IMR-90 (cell line): Measurements from ENCODE around the gene TSPAN4. TPM values are rescaled to one million over a fixed set of nuclear protein-coding genes. Genes with fewer than 3 reads are reported as not detected.

Experiments used
- ATAC-seq: fragments of 200-7000 bp; cut with Tn5 transposase; 2 replicates; pipeline ENCODE4 v1.9.1; 2020; ENCODE audit warnings: low read depth, mild to moderate bottlenecking, moderate library complexity
- BruUV-seq: library from RNA; stranded (reverse); fragments of 400-500 nt; replicated peaks from 2 replicates; lab custom pipeline; 2021; lab: Mats Ljungman, UMichigan
- CTCF ChIA-PET: fragments of 300-600 bp; formaldehyde crosslinking; extraction: SDS; loops from one replicate; lab custom pipeline; 2021; ENCODE audit warnings: antibody characterized with exemption; lab: Yijun Ruan, JAX
- POLR2A ChIA-PET: fragments of 300-600 bp; sonication (Branson Sonifier 250); formaldehyde crosslinking; loops from one replicate; lab custom pipeline; 2022; ENCODE audit warnings: antibody characterized with exemption; ENCODE audit not compliant: unreplicated experiment; lab: Charles Lee
- DNase-seq: peaks from one replicate; pipeline ENCODE4 v3.0.0; 2013
- H2AFZ ChIP-seq: replicated peaks from 2 replicates; pipeline ENCODE3; 2013; ENCODE audit warnings: low read length, mild to moderate bottlenecking; ENCODE audit not compliant: poor library complexity
- H2AK5ac ChIP-seq: 2 replicates; pipeline ENCODE4 v1.6.1; 2013; ENCODE audit warnings: low read depth, low read length, inconsistent platforms
- H2AK9ac ChIP-seq: replicated peaks from 2 replicates; pipeline ENCODE3; 2013; ENCODE audit warnings: mild to moderate bottlenecking, low read depth, low read length, moderate library complexity; ENCODE audit not compliant: poor library complexity
- H2BK120ac ChIP-seq: 2 replicates; pipeline ENCODE4 v1.6.1; 2013; ENCODE audit warnings: low read depth, low read length, inconsistent platforms
- H2BK15ac ChIP-seq: 3 replicates; pipeline ENCODE4 v1.6.1; 2013; ENCODE audit warnings: low read depth, low read length, inconsistent platforms
- H2BK20ac ChIP-seq: 2 replicates; pipeline ENCODE4 v1.6.1; 2013; ENCODE audit warnings: low read depth, mild to moderate bottlenecking, inconsistent platforms, low read length, moderate library complexity
- H2BK5ac ChIP-seq: 2 replicates; pipeline ENCODE4 v1.6.1; 2013; ENCODE audit warnings: mild to moderate bottlenecking, low read depth, low read length, inconsistent platforms; ENCODE audit not compliant: poor library complexity, severe bottlenecking
- H3K14ac ChIP-seq: replicated peaks from 2 replicates; pipeline ENCODE4 v1.6.1; 2013; ENCODE audit warnings: low read depth, low read length, inconsistent platforms
- H3K18ac ChIP-seq: 2 replicates; pipeline ENCODE4 v1.6.1; 2013; ENCODE audit warnings: low read depth, low read length, control low read depth
- H3K23ac ChIP-seq: 2 replicates; pipeline ENCODE4 v1.6.1; 2013; ENCODE audit warnings: low read depth, low read length, inconsistent platforms
- H3K27ac ChIP-seq: 2 replicates; pipeline ENCODE4 v1.5.1; 2013; ENCODE audit warnings: mild to moderate bottlenecking, control low read depth, low read length; ENCODE audit not compliant: insufficient read depth
- H3K27me3 ChIP-seq: 2 replicates; pipeline ENCODE4 v1.6.1; 2013; ENCODE audit warnings: low read length; ENCODE audit not compliant: control insufficient read depth, insufficient read depth
- H3K36me3 ChIP-seq: 2 replicates; pipeline ENCODE4 v1.6.1; 2013; ENCODE audit warnings: low read length, mixed read lengths; ENCODE audit not compliant: control insufficient read depth, insufficient read depth
- H3K4ac ChIP-seq: 2 replicates; pipeline ENCODE4 v1.6.1; 2013; ENCODE audit warnings: low read depth, low read length, inconsistent platforms
- H3K4me1 ChIP-seq: 2 replicates; pipeline ENCODE4 v1.6.1; 2013; ENCODE audit warnings: low read length, mixed read lengths; ENCODE audit not compliant: control insufficient read depth, insufficient read depth
- H3K4me2 ChIP-seq: 2 replicates; pipeline ENCODE4 v1.6.1; 2013; ENCODE audit warnings: low read depth, mild to moderate bottlenecking, control low read depth, low read length, moderate library complexity
- H3K4me3 ChIP-seq: 2 replicates; pipeline ENCODE4 v1.5.1; 2013; ENCODE audit warnings: low read depth, mild to moderate bottlenecking, control low read depth, low read length, moderate library complexity; ENCODE audit not compliant: insufficient read depth
- H3K56ac ChIP-seq: 2 replicates; pipeline ENCODE4 v1.6.1; 2013; ENCODE audit warnings: low read length, inconsistent platforms; ENCODE audit not compliant: insufficient read depth; ENCODE audit errors: extremely low read depth
- H3K79me1 ChIP-seq, 2 experiments: 2 replicates each; pipeline ENCODE4 v1.6.1; 2013; ENCODE audit warnings: low read length in 2 of 2, inconsistent platforms in 1 of 2, low read depth in 1 of 2
- H3K9ac ChIP-seq: 2 replicates; pipeline ENCODE4 v1.6.1; 2013; ENCODE audit warnings: low read depth, low read length, control low read depth
- H3K9me1 ChIP-seq: 2 replicates; pipeline ENCODE4 v1.6.1; 2013; ENCODE audit warnings: low read length, inconsistent platforms; ENCODE audit not compliant: insufficient read depth
- H3K9me3 ChIP-seq: 2 replicates; pipeline ENCODE4 v1.6.1; 2013; ENCODE audit warnings: low read length; ENCODE audit not compliant: control insufficient read depth, insufficient read depth
- H4K20me1 ChIP-seq: 2 replicates; pipeline ENCODE4 v1.6.1; 2013; ENCODE audit warnings: low read length, inconsistent platforms; ENCODE audit not compliant: insufficient read depth
- H4K5ac ChIP-seq: 2 replicates; pipeline ENCODE4 v1.6.1; 2013; ENCODE audit warnings: mild to moderate bottlenecking, low read depth, low read length, control low read depth
- H4K8ac ChIP-seq, 2 experiments: 2 replicates each; pipeline ENCODE4 v1.6.1; 2013; ENCODE audit warnings: low read depth in 2 of 2, low read length in 2 of 2, control low read depth in 1 of 2, inconsistent platforms in 1 of 2
- H4K91ac ChIP-seq: 2 replicates; pipeline ENCODE4 v1.6.1; 2013; ENCODE audit warnings: low read depth, low read length, inconsistent platforms; ENCODE audit not compliant: insufficient read depth
- BHLHE40 ChIP-seq: fragments of 150-350 bp; IDR thresholded peaks from 2 replicates; pipeline ENCODE4 v1.6.1; 2016; ENCODE audit warnings: mild to moderate bottlenecking, low read depth, low read length
- CEBPB ChIP-seq: IDR thresholded peaks from 2 replicates; pipeline ENCODE4 v1.6.1; 2012; ENCODE audit warnings: low read depth, low read length, improper control_type of control experiment
- CHD1 ChIP-seq: IDR thresholded peaks from 2 replicates; pipeline ENCODE4 v1.6.1; 2012; ENCODE audit warnings: low read depth, low read length, improper control_type of control experiment
- FOS ChIP-seq: fragments of 150-350 bp; IDR thresholded peaks from 2 replicates; pipeline ENCODE4 v1.6.1; 2016; ENCODE audit warnings: low read depth, low read length
- MAFK ChIP-seq: IDR thresholded peaks from 2 replicates; pipeline ENCODE4 v1.6.1; 2012; ENCODE audit warnings: low read depth, low read length, improper control_type of control experiment
- MAZ ChIP-seq: IDR thresholded peaks from 2 replicates; pipeline ENCODE4 v1.6.1; 2012; ENCODE audit warnings: low read depth, mild to moderate bottlenecking, low read length, improper control_type of control experiment, moderate library complexity, borderline replicate concordance
- MXI1 ChIP-seq: IDR thresholded peaks from 2 replicates; pipeline ENCODE4 v1.6.1; 2012; ENCODE audit warnings: low read depth, mild to moderate bottlenecking, low read length, moderate library complexity, borderline replicate concordance
- RCOR1 ChIP-seq: IDR thresholded peaks from 2 replicates; pipeline ENCODE4 v1.6.1; 2012; ENCODE audit warnings: mild to moderate bottlenecking, low read length, improper control_type of control experiment; ENCODE audit not compliant: insufficient replicate concordance
- SMC3 ChIP-seq: fragments of 150-350 bp; IDR thresholded peaks from 2 replicates; pipeline ENCODE4 v1.6.1; 2016; ENCODE audit warnings: low read depth, mild to moderate bottlenecking, antibody characterized with exemption, low read length, moderate library complexity
- USF2 ChIP-seq: fragments of 150-350 bp; IDR thresholded peaks from 2 replicates; pipeline ENCODE4 v1.6.1; 2017; ENCODE audit warnings: mild to moderate bottlenecking, antibody characterized with exemption, low read length, low read depth
- WGBS, 2 experiments: methylation state at CpG; one replicate each; pipeline versions ENCODE4 v1.1.5 to v1.1.7; 2013; ENCODE audit warnings: missing lambda C conversion rate in 2 of 2; ENCODE audit not compliant: insufficient read length in 1 of 2; ENCODE audit errors: extremely low coverage in 2 of 2; 5-methylcytosine and 5-hydroxymethylcytosine counted together
- dilution Hi-C: fragments of 300-500 bp; cut with HindIII; formaldehyde crosslinking; loops from one replicate; pipeline ENCODE4 v1.14.3; 2018; ENCODE audit warnings: low sequenced_read_pairs; ENCODE audit not compliant: unreplicated experiment
- in situ Hi-C: fragments of 300-500 bp; cut with MboI; formaldehyde crosslinking; loops from 3 replicates; pipeline ENCODE4 v1.14.3; 2019; ENCODE audit warnings: low sequenced_read_pairs, inconsistent platforms, mixed read lengths
- intact Hi-C: fragments of 100-400 bp; cut with micrococcal nuclease; formaldehyde crosslinking; loops from 2 replicates; pipeline ENCODE4 v1.10.0; 2022
- polyA plus RNA-seq, 3 experiments: library from polyadenylated mRNA; depleted of rRNA; stranded (reverse); fragments of >200 nt; gene quantifications; 2 replicates each; pipeline ENCODE4 v1.2.3, GENCODE V29; 2012; ENCODE audit warnings: low replicate concordance in 1 of 3
- total RNA-seq: library from RNA; depleted of rRNA; stranded (reverse); fragments of >200 nt; gene quantifications from 2 replicates; pipeline ENCODE4 v1.2.3, GENCODE V29; 2012

TSPAN4 gene
- total and polyA plus RNA-seq, 2 of the 4 experiments (the other 2 are of a cell fraction): 161 to 293 TPM

GRCh38 chr11:889687-890475 lies 47.2 kb downstream of the TSPAN4 start:
- H3K27me3 ChIP-seq: no peaks in the 10 kb centered on the region
- H3K9me3 ChIP-seq: no peaks in the 10 kb centered on the region
- 90% methylated on average over 22 of the region's 32 CpGs; no CpG with 5 or more reads in 1 of the 2 experiments for WGBS, 2 experiments
- no peak overlapping the region for H2BK20ac ChIP-seq
- H2AK5ac ChIP-seq: no peak overlapping the region
- no peaks in the 10 kb centered on the region for H3K79me1 ChIP-seq
- H2AFZ ChIP-seq: no peak overlapping the region
- no peaks in the 10 kb centered on the region; the same call in 1 of the 2 replicates for H4K20me1 ChIP-seq
- no peak overlapping the region for H2BK15ac ChIP-seq
- no peak overlapping the region for H3K4ac ChIP-seq
- dilution Hi-C loops: no loop called here
- no peak for ATAC-seq
- CTCF ChIA-PET: no interaction called here
- peaks cover 23% of the 10 kb centered on the region for H3K36me3 ChIP-seq
- no peak overlapping the region for H4K8ac ChIP-seq
- H3K9ac ChIP-seq: no peak overlapping the region
- no peak for TF ChIP-seq FOS
- TF ChIP-seq USF2: no peak
- no peak for TF ChIP-seq CEBPB
- no peak for TF ChIP-seq SMC3
- TF ChIP-seq MAFK: no peak
- TF ChIP-seq MXI1: no peak
- TF ChIP-seq MAZ: no peak
- no peak for TF ChIP-seq BHLHE40
- no peak for TF ChIP-seq CHD1
- no peak for TF ChIP-seq RCOR1
- H3K4me3 ChIP-seq: no peak overlapping the region
- H2BK120ac ChIP-seq: no peak overlapping the region
- H3K4me2 ChIP-seq: no peak overlapping the region
- intact Hi-C loops: no loop called here
- H3K56ac ChIP-seq: no peak overlapping the region
- no peak overlapping the region for H4K91ac ChIP-seq
- POLR2A ChIA-PET: no interaction called here
- H2AK9ac ChIP-seq: no peak overlapping the region
- no peak for DNase-seq
- no peak overlapping the region for H2BK5ac ChIP-seq
- H3K18ac ChIP-seq: no peak overlapping the region
- no peaks in the 10 kb centered on the region for H3K9me1 ChIP-seq
- H3K14ac ChIP-seq: no peak overlapping the region
- in situ Hi-C loops: no loop called here
- no peak overlapping the region for H3K23ac ChIP-seq
- no peak overlapping the region for H4K5ac ChIP-seq
- BruUV-seq: no TSS peak
- peaks cover 2% of the 10 kb centered on the region; the same call in 1 of the 2 replicates for H3K4me1 ChIP-seq
- no peak overlapping the region for H3K27ac ChIP-seq
